ENCODE measurements around the gene POU2F2. TPM values are rescaled to one million over a fixed set of nuclear protein-coding genes. Genes with fewer than 3 reads are reported as not detected.
A peak's percentile ranks its signal among the peaks of the same experiment; 100 is the strongest.

POU2F2 gene
- total RNA-seq, 2 experiments from 2014 or later: 33.5 to 59.5 TPM

DNA sequence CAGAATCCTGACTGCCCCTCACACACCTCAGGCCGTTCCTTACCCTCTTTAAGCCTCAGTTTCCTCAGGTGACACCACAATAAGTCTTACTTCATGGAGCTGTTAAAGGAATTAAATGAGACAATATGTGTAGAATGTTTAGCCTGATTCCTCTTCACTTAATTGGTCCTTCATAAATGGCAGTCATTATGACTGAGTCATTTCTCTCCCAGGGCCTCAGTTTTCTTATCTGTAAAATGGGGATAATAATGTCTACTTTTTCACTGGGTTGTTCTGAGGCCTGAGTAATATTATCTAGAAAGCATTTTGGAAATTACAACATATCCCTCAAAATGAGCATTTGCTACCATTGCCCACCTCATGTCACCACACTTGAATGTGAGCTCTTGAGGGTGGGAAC lies 21.6 kb downstream of the POU2F2 start:
- Histone ChIP-seq H3K27ac (ENCODE audit: low read depth, low read length, poor library complexity, severe bottlenecking) (peak overlapping the region; percentile 87), H3K4me2 (ENCODE audit: low read length) (no peak overlapping the region), H3K36me3 (ENCODE audit: insufficient read depth, low read length) (peaks cover 77% of the 10 kb centered on the region), H3K4me3 (ENCODE audit: low read depth, low read length, poor library complexity, severe bottlenecking) (no peak overlapping the region), H3K9me2 (ENCODE audit: insufficient read depth, low read length) (no peaks in the 10 kb centered on the region), H3K9me3 (ENCODE audit: low read length) (no peaks in the 10 kb centered on the region), H3K4me1 (ENCODE audit: insufficient read depth, low read length, poor library complexity, severe bottlenecking) (peaks cover 79% of the 10 kb centered on the region), H4K20me1 (ENCODE audit: insufficient read depth, low read length) (no peaks in the 10 kb centered on the region), H3K79me2 (ENCODE audit: insufficient read depth, low read depth, low read length) (peaks cover 18% of the 10 kb centered on the region; the same call in 1 of the 2 replicates), H2AFZ (ENCODE audit: low read length) (no peak overlapping the region)
- CTCF ChIA-PET (ENCODE audit: unreplicated experiment): no interaction called here
- no peak for DNase-seq (ENCODE audit: low spot score)
- TF ChIP-seq, protein P1, sequence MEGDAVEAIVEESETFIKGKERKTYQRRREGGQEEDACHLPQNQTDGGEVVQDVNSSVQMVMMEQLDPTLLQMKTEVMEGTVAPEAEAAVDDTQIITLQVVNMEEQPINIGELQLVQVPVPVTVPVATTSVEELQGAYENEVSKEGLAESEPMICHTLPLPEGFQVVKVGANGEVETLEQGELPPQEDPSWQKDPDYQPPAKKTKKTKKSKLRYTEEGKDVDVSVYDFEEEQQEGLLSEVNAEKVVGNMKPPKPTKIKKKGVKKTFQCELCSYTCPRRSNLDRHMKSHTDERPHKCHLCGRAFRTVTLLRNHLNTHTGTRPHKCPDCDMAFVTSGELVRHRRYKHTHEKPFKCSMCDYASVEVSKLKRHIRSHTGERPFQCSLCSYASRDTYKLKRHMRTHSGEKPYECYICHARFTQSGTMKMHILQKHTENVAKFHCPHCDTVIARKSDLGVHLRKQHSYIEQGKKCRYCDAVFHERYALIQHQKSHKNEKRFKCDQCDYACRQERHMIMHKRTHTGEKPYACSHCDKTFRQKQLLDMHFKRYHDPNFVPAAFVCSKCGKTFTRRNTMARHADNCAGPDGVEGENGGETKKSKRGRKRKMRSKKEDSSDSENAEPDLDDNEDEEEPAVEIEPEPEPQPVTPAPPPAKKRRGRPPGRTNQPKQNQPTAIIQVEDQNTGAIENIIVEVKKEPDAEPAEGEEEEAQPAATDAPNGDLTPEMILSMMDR (conservative IDR thresholded peaks at IDR 0.05; ENCODE audit: low read length): no peak
- no peak for TF ChIP-seq EZH2phosphoT487 (IDR thresholded peaks at IDR 0.05; ENCODE audit: borderline replicate concordance, low read depth, low read length)
- POLR2A ChIA-PET: interaction anchor here (1.4 kb wide), 1 partner anchor 22 kb away, joined by 5 read pairs; the partner anchor contains the start of gene POU2F2
- no TSS peak for BruUV-seq (replicated peaks)
- intact Hi-C loops (cut with micrococcal nuclease; ENCODE audit: unreplicated experiment): no loop called here

DNA sequence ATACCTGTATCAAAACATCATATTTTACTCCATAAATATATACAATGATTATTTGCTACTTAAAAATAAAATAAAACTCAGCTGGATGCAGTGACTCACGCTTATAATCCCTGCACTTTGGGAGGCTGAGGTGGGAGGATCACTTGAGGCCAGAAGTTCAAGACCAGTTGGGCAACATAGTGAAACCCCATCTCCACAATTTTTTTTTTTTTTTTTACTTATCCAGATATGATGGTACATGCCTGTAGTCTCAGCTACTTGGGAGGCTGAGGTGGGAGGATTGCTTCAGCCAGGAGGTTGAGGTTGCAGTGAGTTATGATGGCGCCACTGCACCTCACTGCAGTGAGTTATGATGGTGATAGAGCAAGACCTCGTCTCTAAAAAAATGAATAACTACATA lies 22.4 kb downstream of the POU2F2 start:
- TF ChIP-seq, protein P1 (conservative IDR thresholded peaks at IDR 0.05; ENCODE audit: low read length): no peak
- TF ChIP-seq EZH2phosphoT487 (IDR thresholded peaks at IDR 0.05; ENCODE audit: borderline replicate concordance, low read depth, low read length): no peak
- Histone ChIP-seq H3K27ac (ENCODE audit: low read depth, low read length, poor library complexity, severe bottlenecking) (peak overlapping the region; percentile 87), H3K79me2 (ENCODE audit: insufficient read depth, low read depth, low read length) (peaks cover 18% of the 10 kb centered on the region; the same call in 1 of the 2 replicates), H3K4me2 (ENCODE audit: low read length) (peak overlapping the region; percentile 72), H3K4me1 (ENCODE audit: insufficient read depth, low read length, poor library complexity, severe bottlenecking) (peaks cover 71% of the 10 kb centered on the region), H2AFZ (ENCODE audit: low read length) (no peak overlapping the region), H4K20me1 (ENCODE audit: insufficient read depth, low read length) (no peaks in the 10 kb centered on the region), H3K4me3 (ENCODE audit: low read depth, low read length, poor library complexity, severe bottlenecking) (no peak overlapping the region), H3K9me3 (ENCODE audit: low read length) (no peaks in the 10 kb centered on the region), H3K9me2 (ENCODE audit: insufficient read depth, low read length) (no peaks in the 10 kb centered on the region), H3K36me3 (ENCODE audit: insufficient read depth, low read length) (peaks cover 77% of the 10 kb centered on the region)
- intact Hi-C loops (cut with micrococcal nuclease; ENCODE audit: unreplicated experiment): loop anchor here (2.0 kb wide), 1 partner anchor 133 kb away; the partner anchor contains the start of gene GSK3A
- no peak for DNase-seq (ENCODE audit: low spot score)
- no TSS peak for BruUV-seq (replicated peaks)
- POLR2A ChIA-PET: interaction anchor here (0.6 to 2.3 kb wide), 5 partner anchors 12 to 63 kb away, joined by 3 to 9 read pairs (median 5); partner anchors contain the start of gene POU2F2
- CTCF ChIA-PET (ENCODE audit: unreplicated experiment): interaction anchor here (2.1 kb wide), 1 partner anchor 22 kb away, joined by 9 read pairs; the partner anchor contains the start of gene POU2F2

Measured in OCI-LY7 (cell line).